OCI-LY3 (cell line): ENCODE results near the gene HIF3A.

Experiments used
- EZH2phosphoT487 ChIP-seq: fragments of 200-600 bp; shearing (Covaris generic); IDR thresholded peaks from 2 replicates; pipeline ENCODE4 v1.6.1; 2018; ENCODE audit warnings: antibody characterized with exemption, mixed run types, low read depth
- TF ChIP-seq, protein P1 (sequence below): fragments of 200-600, 300-600 bp; sonication (generic); IDR thresholded peaks from 2 replicates; pipeline ENCODE4 v1.5.1; 2014; ENCODE audit warnings: antibody characterized with exemption, low read length, low read depth

DNA sequence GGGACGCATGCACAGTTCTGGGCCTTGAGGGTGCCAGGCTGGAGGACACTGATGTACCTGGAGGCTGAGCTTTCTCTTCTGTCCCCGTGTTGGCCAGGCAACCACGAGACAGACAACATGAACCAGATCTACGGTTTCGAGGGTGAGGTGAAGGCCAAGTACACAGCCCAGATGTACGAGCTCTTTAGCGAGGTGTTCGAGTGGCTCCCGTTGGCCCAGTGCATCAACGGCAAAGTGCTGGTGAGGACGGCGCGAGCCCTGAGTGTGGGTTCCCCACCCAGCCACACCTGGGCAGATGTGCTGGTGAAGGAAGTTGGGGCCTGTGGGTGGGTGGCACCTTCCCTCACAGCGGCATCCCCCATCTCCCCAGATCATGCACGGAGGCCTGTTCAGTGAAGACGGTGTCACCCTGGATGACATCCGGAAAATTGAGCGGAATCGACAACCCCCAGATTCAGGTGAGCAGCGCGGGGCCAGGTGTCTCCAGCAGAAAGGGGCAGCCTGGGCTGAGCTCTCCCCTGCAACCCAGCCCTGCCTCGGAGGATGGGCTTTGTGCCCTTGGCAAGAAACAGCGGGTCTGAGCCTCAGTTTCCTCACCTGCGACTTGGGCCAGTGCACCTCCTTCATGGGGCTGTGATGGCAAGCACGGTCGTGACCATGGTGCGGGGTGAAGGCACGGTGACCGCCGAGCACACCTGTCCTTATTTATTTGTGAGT is 90.3 kb downstream of the HIF3A start:
- TF ChIP-seq, protein P1, sequence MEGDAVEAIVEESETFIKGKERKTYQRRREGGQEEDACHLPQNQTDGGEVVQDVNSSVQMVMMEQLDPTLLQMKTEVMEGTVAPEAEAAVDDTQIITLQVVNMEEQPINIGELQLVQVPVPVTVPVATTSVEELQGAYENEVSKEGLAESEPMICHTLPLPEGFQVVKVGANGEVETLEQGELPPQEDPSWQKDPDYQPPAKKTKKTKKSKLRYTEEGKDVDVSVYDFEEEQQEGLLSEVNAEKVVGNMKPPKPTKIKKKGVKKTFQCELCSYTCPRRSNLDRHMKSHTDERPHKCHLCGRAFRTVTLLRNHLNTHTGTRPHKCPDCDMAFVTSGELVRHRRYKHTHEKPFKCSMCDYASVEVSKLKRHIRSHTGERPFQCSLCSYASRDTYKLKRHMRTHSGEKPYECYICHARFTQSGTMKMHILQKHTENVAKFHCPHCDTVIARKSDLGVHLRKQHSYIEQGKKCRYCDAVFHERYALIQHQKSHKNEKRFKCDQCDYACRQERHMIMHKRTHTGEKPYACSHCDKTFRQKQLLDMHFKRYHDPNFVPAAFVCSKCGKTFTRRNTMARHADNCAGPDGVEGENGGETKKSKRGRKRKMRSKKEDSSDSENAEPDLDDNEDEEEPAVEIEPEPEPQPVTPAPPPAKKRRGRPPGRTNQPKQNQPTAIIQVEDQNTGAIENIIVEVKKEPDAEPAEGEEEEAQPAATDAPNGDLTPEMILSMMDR: no peak
- no peak for TF ChIP-seq EZH2phosphoT487
